GM23338 (cell line): Measurements from ENCODE around the gene TMEM163. TPM values are rescaled to one million over a fixed set of nuclear protein-coding genes. Genes with fewer than 3 reads are reported as not detected.

Experiments used
- ATAC-seq: fragments of 200-7000 bp; cut with Tn5 transposase; 3 replicates; pipeline ENCODE4 v1.9.1; 2020
- DNase-seq: peaks from one replicate; pipeline ENCODE4 v3.0.0-alpha.2; 2015; ENCODE audit warnings: low spot score
- H2AFZ ChIP-seq: fragments of 200-600 bp; sonication (generic); 2 replicates; pipeline ENCODE4 v1.8.0; 2016; ENCODE audit warnings: antibody characterized with exemption, mild to moderate bottlenecking, moderate library complexity
- H3F3A ChIP-seq: fragments of 200-600 bp; sonication (generic); replicated peaks from 2 replicates; pipeline ENCODE4 v1.8.0; 2017; ENCODE audit warnings: antibody characterized with exemption, mixed run types, low read depth
- H3K27ac ChIP-seq: fragments of 200-600 bp; sonication (generic); 2 replicates; pipeline ENCODE4 v1.6.1; 2016; ENCODE audit warnings: low read depth
- H3K27me3 ChIP-seq: fragments of 200-600 bp; sonication (generic); 2 replicates; pipeline ENCODE4 v1.8.0; 2016; ENCODE audit warnings: mild to moderate bottlenecking, mixed run types, moderate library complexity; ENCODE audit not compliant: insufficient read depth
- H3K36me3 ChIP-seq: fragments of 200-600 bp; sonication (generic); 2 replicates; pipeline ENCODE4 v1.8.0; 2016; ENCODE audit warnings: mild to moderate bottlenecking; ENCODE audit not compliant: insufficient read depth
- H3K4me1 ChIP-seq: fragments of 200-600 bp; sonication (generic); 2 replicates; pipeline ENCODE4 v1.8.0; 2016; ENCODE audit warnings: mild to moderate bottlenecking, moderate library complexity; ENCODE audit not compliant: insufficient read depth
- H3K4me2 ChIP-seq: fragments of 200-600 bp; sonication (generic); 2 replicates; pipeline ENCODE4 v1.7.1; 2017; ENCODE audit warnings: mixed run types
- H3K4me3 ChIP-seq: fragments of 200-600 bp; sonication (generic); 2 replicates; pipeline ENCODE4 v1.6.1; 2016; ENCODE audit warnings: mixed run types
- H3K79me2 ChIP-seq: fragments of 200-600 bp; sonication (generic); replicated peaks from 2 replicates; pipeline ENCODE4 v1.8.0; 2017; ENCODE audit warnings: mild to moderate bottlenecking; ENCODE audit not compliant: insufficient read depth
- H3K9me2 ChIP-seq: fragments of 200-600 bp; sonication (generic); 2 replicates; pipeline ENCODE4 v1.8.0; 2017; ENCODE audit not compliant: insufficient read depth
- H4K20me1 ChIP-seq: fragments of 200-600 bp; sonication (generic); replicated peaks from 2 replicates; pipeline ENCODE4 v1.8.0; 2017; ENCODE audit warnings: mild to moderate bottlenecking; ENCODE audit not compliant: insufficient read depth
- H3K27ac Mint-ChIP-seq: 2 replicates; pipeline ENCODE4 v1.8.0; 2020; ENCODE audit warnings: inconsistent platforms, mild to moderate bottlenecking, moderate library complexity, mixed read lengths
- H3K27me3 Mint-ChIP-seq: 3 replicates; pipeline ENCODE4 v1.8.0; 2022; ENCODE audit warnings: low read depth, mild to moderate bottlenecking, moderate library complexity, mixed read lengths, inconsistent platforms; ENCODE audit not compliant: insufficient read depth, poor library complexity
- H3K36me3 Mint-ChIP-seq: 3 replicates; pipeline ENCODE4 v1.8.0; 2021; ENCODE audit warnings: low read depth, mild to moderate bottlenecking, inconsistent platforms, moderate library complexity, mixed read lengths
- H3K4me1 Mint-ChIP-seq: 3 replicates; pipeline ENCODE4 v1.8.0; 2020; ENCODE audit warnings: mild to moderate bottlenecking, inconsistent platforms, mixed read lengths
- H3K4me3 Mint-ChIP-seq: 3 replicates; pipeline ENCODE4 v1.8.0; 2021; ENCODE audit warnings: moderate library complexity, mild to moderate bottlenecking, inconsistent platforms, mixed read lengths
- H3K9me3 Mint-ChIP-seq: 3 replicates; pipeline ENCODE4 v1.8.0; 2020; ENCODE audit warnings: moderate library complexity, mild to moderate bottlenecking, inconsistent platforms, mixed read lengths
- EZH2phosphoT487 ChIP-seq: fragments of 200-600 bp; sonication (generic); IDR thresholded peaks from one replicate; pipeline ENCODE4 v1.8.1; 2018; ENCODE audit warnings: antibody characterized with exemption; ENCODE audit not compliant: unreplicated experiment
- STAT1 ChIP-seq: IDR thresholded peaks from one replicate; pipeline ENCODE4 v1.6.1; 2016; ENCODE audit warnings: antibody characterized with exemption; ENCODE audit not compliant: unreplicated experiment
- polyA plus RNA-seq: library from polyadenylated mRNA; unstranded; fragments of >200 nt; fragmentation: Nextera tagmentation; extraction: Ambion mirVana; gene quantifications from 2 replicates; pipeline ENCODE4 v1.2.1, GENCODE V29; 2016
- total RNA-seq: library from RNA; depleted of rRNA; stranded (reverse); fragments of >200 nt; shearing (Covaris generic); gene quantifications from 2 replicates; pipeline ENCODE4 v1.2.3, GENCODE V29; 2014
- TF ChIP-seq, protein P1 (sequence below): fragments of 250-450 bp; sonication (Bioruptor Pico); IDR thresholded peaks from 2 replicates; pipeline ENCODE4 v1.5.0; 2020; ENCODE audit warnings: mild to moderate bottlenecking, moderate library complexity
- TF ChIP-seq, protein P2 (sequence below), 2 experiments: fragments of 200-600 bp in 1 of 2; sonication (generic) in 1 of 2; conservative IDR thresholded peaks; 2 replicates each; pipeline versions ENCODE4 v1.5.1 to v1.6.1; 2016 to 2017; ENCODE audit warnings: antibody characterized with exemption in 2 of 2, low read depth in 2 of 2, mild to moderate bottlenecking in 2 of 2, moderate library complexity in 1 of 2
- TF ChIP-seq, protein P3 (sequence below): IDR thresholded peaks from 2 replicates; pipeline ENCODE4 v1.6.1; 2016; ENCODE audit warnings: antibody characterized with exemption

The TMEM163 gene
- total and polyA plus RNA-seq, 2 experiments from 2014 or later = 1.1 to 1.8 TPM

- H3K9me2 ChIP-seq = no peaks in the 10 kb centered on the region
- DNase-seq (no peak), ATAC-seq (no peak)
- no peak overlapping the region for H2AFZ ChIP-seq
- no peak overlapping the region for H3K4me3 ChIP-seq
- H3K36me3 ChIP-seq = no peaks in the 10 kb centered on the region
- no peaks in the 10 kb centered on the region for H3F3A ChIP-seq
- 0 out of 2 replicates have a peak, but pooled peaks cover 3% of the 10 kb centered on the region for H4K20me1 ChIP-seq
- Mint-ChIP-seq H3K27ac (no peak overlapping the region), H3K4me1 (peaks cover 9% of the 10 kb centered on the region; the same call in 2 of the 3 replicates), H3K9me3 (no peaks in the 10 kb centered on the region), H3K4me3 (no peak overlapping the region), H3K27me3 (no peaks in the 10 kb centered on the region), H3K36me3 (no peaks in the 10 kb centered on the region)
- no peak overlapping the region for H3K27ac ChIP-seq
- TF ChIP-seq, protein P1, sequence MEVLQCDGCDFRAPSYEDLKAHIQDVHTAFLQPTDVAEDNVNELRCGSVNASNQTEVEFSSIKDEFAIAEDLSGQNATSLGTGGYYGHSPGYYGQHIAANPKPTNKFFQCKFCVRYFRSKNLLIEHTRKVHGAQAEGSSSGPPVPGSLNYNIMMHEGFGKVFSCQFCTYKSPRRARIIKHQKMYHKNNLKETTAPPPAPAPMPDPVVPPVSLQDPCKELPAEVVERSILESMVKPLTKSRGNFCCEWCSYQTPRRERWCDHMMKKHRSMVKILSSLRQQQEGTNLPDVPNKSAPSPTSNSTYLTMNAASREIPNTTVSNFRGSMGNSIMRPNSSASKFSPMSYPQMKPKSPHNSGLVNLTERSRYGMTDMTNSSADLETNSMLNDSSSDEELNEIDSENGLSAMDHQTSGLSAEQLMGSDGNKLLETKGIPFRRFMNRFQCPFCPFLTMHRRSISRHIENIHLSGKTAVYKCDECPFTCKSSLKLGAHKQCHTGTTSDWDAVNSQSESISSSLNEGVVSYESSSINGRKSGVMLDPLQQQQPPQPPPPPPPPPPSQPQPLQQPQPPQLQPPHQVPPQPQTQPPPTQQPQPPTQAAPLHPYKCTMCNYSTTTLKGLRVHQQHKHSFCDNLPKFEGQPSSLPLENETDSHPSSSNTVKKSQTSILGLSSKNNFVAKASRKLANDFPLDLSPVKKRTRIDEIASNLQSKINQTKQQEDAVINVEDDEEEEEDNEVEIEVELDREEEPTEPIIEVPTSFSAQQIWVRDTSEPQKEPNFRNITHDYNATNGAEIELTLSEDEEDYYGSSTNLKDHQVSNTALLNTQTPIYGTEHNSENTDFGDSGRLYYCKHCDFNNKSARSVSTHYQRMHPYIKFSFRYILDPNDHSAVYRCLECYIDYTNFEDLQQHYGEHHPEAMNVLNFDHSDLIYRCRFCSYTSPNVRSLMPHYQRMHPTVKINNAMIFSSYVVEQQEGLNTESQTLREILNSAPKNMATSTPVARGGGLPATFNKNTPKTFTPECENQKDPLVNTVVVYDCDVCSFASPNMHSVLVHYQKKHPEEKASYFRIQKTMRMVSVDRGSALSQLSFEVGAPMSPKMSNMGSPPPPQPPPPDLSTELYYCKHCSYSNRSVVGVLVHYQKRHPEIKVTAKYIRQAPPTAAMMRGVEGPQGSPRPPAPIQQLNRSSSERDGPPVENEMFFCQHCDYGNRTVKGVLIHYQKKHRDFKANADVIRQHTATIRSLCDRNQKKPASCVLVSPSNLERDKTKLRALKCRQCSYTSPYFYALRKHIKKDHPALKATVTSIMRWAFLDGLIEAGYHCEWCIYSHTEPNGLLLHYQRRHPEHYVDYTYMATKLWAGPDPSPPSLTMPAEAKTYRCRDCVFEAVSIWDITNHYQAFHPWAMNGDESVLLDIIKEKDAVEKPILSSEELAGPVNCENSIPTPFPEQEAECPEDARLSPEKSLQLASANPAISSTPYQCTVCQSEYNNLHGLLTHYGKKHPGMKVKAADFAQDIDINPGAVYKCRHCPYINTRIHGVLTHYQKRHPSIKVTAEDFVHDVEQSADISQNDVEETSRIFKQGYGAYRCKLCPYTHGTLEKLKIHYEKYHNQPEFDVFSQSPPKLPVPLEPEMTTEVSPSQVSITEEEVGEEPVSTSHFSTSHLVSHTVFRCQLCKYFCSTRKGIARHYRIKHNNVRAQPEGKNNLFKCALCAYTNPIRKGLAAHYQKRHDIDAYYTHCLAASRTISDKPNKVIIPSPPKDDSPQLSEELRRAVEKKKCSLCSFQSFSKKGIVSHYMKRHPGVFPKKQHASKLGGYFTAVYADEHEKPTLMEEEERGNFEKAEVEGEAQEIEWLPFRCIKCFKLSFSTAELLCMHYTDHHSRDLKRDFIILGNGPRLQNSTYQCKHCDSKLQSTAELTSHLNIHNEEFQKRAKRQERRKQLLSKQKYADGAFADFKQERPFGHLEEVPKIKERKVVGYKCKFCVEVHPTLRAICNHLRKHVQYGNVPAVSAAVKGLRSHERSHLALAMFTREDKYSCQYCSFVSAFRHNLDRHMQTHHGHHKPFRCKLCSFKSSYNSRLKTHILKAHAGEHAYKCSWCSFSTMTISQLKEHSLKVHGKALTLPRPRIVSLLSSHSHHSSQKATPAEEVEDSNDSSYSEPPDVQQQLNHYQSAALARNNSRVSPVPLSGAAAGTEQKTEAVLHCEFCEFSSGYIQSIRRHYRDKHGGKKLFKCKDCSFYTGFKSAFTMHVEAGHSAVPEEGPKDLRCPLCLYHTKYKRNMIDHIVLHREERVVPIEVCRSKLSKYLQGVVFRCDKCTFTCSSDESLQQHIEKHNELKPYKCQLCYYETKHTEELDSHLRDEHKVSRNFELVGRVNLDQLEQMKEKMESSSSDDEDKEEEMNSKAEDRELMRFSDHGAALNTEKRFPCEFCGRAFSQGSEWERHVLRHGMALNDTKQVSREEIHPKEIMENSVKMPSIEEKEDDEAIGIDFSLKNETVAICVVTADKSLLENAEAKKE (CRISPR knock-in tag) = no peak
- TF ChIP-seq, protein P2, sequence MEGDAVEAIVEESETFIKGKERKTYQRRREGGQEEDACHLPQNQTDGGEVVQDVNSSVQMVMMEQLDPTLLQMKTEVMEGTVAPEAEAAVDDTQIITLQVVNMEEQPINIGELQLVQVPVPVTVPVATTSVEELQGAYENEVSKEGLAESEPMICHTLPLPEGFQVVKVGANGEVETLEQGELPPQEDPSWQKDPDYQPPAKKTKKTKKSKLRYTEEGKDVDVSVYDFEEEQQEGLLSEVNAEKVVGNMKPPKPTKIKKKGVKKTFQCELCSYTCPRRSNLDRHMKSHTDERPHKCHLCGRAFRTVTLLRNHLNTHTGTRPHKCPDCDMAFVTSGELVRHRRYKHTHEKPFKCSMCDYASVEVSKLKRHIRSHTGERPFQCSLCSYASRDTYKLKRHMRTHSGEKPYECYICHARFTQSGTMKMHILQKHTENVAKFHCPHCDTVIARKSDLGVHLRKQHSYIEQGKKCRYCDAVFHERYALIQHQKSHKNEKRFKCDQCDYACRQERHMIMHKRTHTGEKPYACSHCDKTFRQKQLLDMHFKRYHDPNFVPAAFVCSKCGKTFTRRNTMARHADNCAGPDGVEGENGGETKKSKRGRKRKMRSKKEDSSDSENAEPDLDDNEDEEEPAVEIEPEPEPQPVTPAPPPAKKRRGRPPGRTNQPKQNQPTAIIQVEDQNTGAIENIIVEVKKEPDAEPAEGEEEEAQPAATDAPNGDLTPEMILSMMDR (conservative IDR thresholded peaks at IDR 0.05; ENCODE audit: low read depth in 2 of 2) = no peak
- no peak for TF ChIP-seq STAT1
- TF ChIP-seq, protein P3, sequence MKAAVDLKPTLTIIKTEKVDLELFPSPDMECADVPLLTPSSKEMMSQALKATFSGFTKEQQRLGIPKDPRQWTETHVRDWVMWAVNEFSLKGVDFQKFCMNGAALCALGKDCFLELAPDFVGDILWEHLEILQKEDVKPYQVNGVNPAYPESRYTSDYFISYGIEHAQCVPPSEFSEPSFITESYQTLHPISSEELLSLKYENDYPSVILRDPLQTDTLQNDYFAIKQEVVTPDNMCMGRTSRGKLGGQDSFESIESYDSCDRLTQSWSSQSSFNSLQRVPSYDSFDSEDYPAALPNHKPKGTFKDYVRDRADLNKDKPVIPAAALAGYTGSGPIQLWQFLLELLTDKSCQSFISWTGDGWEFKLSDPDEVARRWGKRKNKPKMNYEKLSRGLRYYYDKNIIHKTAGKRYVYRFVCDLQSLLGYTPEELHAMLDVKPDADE = no peak
- TF ChIP-seq EZH2phosphoT487 = no peak
- no peaks in the 10 kb centered on the region for H3K27me3 ChIP-seq
- peaks cover 5% of the 10 kb centered on the region; the same call in 1 of the 2 replicates for H3K4me1 ChIP-seq
- H3K4me2 ChIP-seq = no peak overlapping the region
- no peaks in the 10 kb centered on the region for H3K79me2 ChIP-seq
Measured at GRCh38 chr2:134410006-134410405, 308.8 kb downstream of the TMEM163 start.
